Ectodermal cell (in vitro differentiated cells): ENCODE results near the gene MTUS2.

Experiments used
- H3K27ac ChIP-seq: 2 replicates; pipeline ENCODE4 v1.7.0; 2013; ENCODE audit warnings: mild to moderate bottlenecking, low read depth, low read length; ENCODE audit not compliant: insufficient read depth, poor library complexity, severe bottlenecking
- H3K27me3 ChIP-seq: 2 replicates; pipeline ENCODE4 v1.7.0; 2013; ENCODE audit warnings: mild to moderate bottlenecking, low read length; ENCODE audit not compliant: insufficient read depth, control insufficient read depth, poor library complexity, severe bottlenecking
- H3K36me3 ChIP-seq: one replicate; pipeline ENCODE4 v1.7.0; 2013; ENCODE audit warnings: low read length; ENCODE audit not compliant: control insufficient read depth, insufficient read depth
- H3K4me1 ChIP-seq: one replicate; pipeline ENCODE4 v1.7.0; 2013; ENCODE audit warnings: low read length; ENCODE audit not compliant: control insufficient read depth, insufficient read depth
- H3K4me3 ChIP-seq: 2 replicates; pipeline ENCODE4 v1.7.0; 2013; ENCODE audit warnings: low read depth, low read length, control low read depth; ENCODE audit not compliant: insufficient read depth
- H3K9me3 ChIP-seq: 2 replicates; pipeline ENCODE4 v1.7.0; 2013; ENCODE audit warnings: mild to moderate bottlenecking, low read length, moderate library complexity; ENCODE audit not compliant: control insufficient read depth
- WGBS, 2 experiments: methylation state at CpG; one replicate each; pipeline ENCODE4 v1.1.7; 2013; ENCODE audit warnings: missing lambda C conversion rate in 2 of 2; 5-methylcytosine and 5-hydroxymethylcytosine counted together

Gene MTUS2

GRCh38 chr13:29510651-29511084, 690.5 kb downstream of the MTUS2 start:
- no peak overlapping the region for H3K27ac ChIP-seq
- no peaks in the 10 kb centered on the region for H3K27me3 ChIP-seq
- peaks cover 3% of the 10 kb centered on the region for H3K36me3 ChIP-seq
- no peaks in the 10 kb centered on the region for H3K9me3 ChIP-seq
- 94 to 95% methylated on average over 10 of the region's 10 CpGs for WGBS, 2 experiments
- peaks cover 8% of the 10 kb centered on the region for H3K4me1 ChIP-seq
- no peak overlapping the region for H3K4me3 ChIP-seq

- 97% methylated on average over 12 of the region's 12 CpGs for WGBS, 2 experiments
- Histone ChIP-seq H3K27ac (no peak overlapping the region), H3K4me3 (no peak overlapping the region), H3K27me3 (no peaks in the 10 kb centered on the region), H3K36me3 (peaks cover 3% of the 10 kb centered on the region), H3K9me3 (no peaks in the 10 kb centered on the region), H3K4me1 (peaks cover 6% of the 10 kb centered on the region)
Measured at GRCh38 chr13:29511106-29511796, 691.1 kb downstream of the MTUS2 start.

GRCh38 chr13:29511980-29512379, 691.8 kb downstream of the MTUS2 start:
- Histone ChIP-seq H3K27me3 (no peaks in the 10 kb centered on the region), H3K27ac (no peak overlapping the region), H3K4me3 (no peak overlapping the region), H3K36me3 (peaks cover 3% of the 10 kb centered on the region), H3K9me3 (no peaks in the 10 kb centered on the region), H3K4me1 (peaks cover 6% of the 10 kb centered on the region)
- whole genome bisulfite sequencing, 2 experiments, result 95 to 97% methylated on average over 8 of the region's 8 CpGs

GRCh38 chr13:29513002-29513980, 693.2 kb downstream of the MTUS2 start:
- Histone ChIP-seq H3K27me3 (no peaks in the 10 kb centered on the region), H3K36me3 (peaks cover 11% of the 10 kb centered on the region), H3K27ac (no peak overlapping the region), H3K9me3 (no peaks in the 10 kb centered on the region), H3K4me3 (no peak overlapping the region), H3K4me1 (no peaks in the 10 kb centered on the region)
- WGBS, 2 experiments, result 94 to 95% methylated on average over 24 of the region's 24 CpGs

- no peak overlapping the region for H3K27ac ChIP-seq
- no peaks in the 10 kb centered on the region for H3K9me3 ChIP-seq
- no peaks in the 10 kb centered on the region for H3K4me1 ChIP-seq
- 95% methylated on average over 32 of the region's 32 CpGs for WGBS, 2 experiments
- no peaks in the 10 kb centered on the region for H3K27me3 ChIP-seq
- no peak overlapping the region for H3K4me3 ChIP-seq
- peaks cover 19% of the 10 kb centered on the region for H3K36me3 ChIP-seq
Measured at GRCh38 chr13:29513981-29514719, 694.0 kb downstream of the MTUS2 start.

- Histone ChIP-seq H3K27me3 (no peaks in the 10 kb centered on the region), H3K36me3 (peaks cover 23% of the 10 kb centered on the region), H3K4me3 (no peak overlapping the region), H3K27ac (no peak overlapping the region), H3K4me1 (no peaks in the 10 kb centered on the region), H3K9me3 (no peaks in the 10 kb centered on the region)
- 82 to 83% methylated on average over 13 of the region's 13 CpGs for whole genome bisulfite sequencing, 2 experiments
Measured at GRCh38 chr13:29514720-29515310, 694.7 kb downstream of the MTUS2 start.

- H3K27me3 ChIP-seq, result no peaks in the 10 kb centered on the region
- H3K36me3 ChIP-seq, result peaks cover 23% of the 10 kb centered on the region
- H3K4me3 ChIP-seq, result no peak overlapping the region
- H3K4me1 ChIP-seq, result no peaks in the 10 kb centered on the region
- 91 to 96% methylated on average over 7 of the region's 7 CpGs for WGBS, 2 experiments
- H3K27ac ChIP-seq, result no peak overlapping the region
- no peaks in the 10 kb centered on the region for H3K9me3 ChIP-seq
Measured at GRCh38 chr13:29515372-29515771, 695.2 kb downstream of the MTUS2 start.

- Histone ChIP-seq H3K4me1 (no peaks in the 10 kb centered on the region), H3K27me3 (no peaks in the 10 kb centered on the region), H3K4me3 (no peak overlapping the region), H3K27ac (no peak overlapping the region), H3K9me3 (no peaks in the 10 kb centered on the region), H3K36me3 (peaks cover 23% of the 10 kb centered on the region)
- WGBS, 2 experiments, result 94 to 96% methylated on average over 8 to 11 of the region's 11 CpGs
Measured at GRCh38 chr13:29516012-29516411, 695.9 kb downstream of the MTUS2 start.

GRCh38 chr13:29516880-29517279, 696.7 kb downstream of the MTUS2 start:
- Histone ChIP-seq H3K9me3 (no peaks in the 10 kb centered on the region), H3K36me3 (peaks cover 23% of the 10 kb centered on the region), H3K4me1 (no peaks in the 10 kb centered on the region), H3K27me3 (no peaks in the 10 kb centered on the region), H3K27ac (no peak overlapping the region), H3K4me3 (no peak overlapping the region)
- WGBS, 2 experiments, result 88 to 91% methylated on average over 12 of the region's 12 CpGs
